ENCODE results near the gene RABGAP1.

RABGAP1 gene

DNA sequence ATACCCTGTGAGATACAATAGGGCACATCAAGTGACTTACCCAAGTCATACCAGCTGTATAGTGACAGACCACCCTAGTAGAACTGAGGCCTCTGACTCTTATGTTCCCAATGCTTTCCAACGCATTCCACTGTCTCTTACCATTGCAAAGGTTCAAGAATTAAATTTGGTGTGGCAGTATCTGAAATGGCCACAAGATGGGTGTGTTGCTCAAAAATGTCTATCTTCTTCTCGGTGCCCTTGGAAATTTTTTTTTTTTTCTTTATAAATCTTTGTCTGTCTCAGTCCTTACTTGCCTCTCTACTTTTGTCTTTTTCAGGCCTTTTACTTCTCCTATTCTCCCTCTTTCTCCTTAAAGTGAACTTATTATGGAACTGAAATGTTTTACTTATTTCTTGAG is 141.0 kb downstream of the RABGAP1 start:
- no peak for DNase-seq

DNA sequence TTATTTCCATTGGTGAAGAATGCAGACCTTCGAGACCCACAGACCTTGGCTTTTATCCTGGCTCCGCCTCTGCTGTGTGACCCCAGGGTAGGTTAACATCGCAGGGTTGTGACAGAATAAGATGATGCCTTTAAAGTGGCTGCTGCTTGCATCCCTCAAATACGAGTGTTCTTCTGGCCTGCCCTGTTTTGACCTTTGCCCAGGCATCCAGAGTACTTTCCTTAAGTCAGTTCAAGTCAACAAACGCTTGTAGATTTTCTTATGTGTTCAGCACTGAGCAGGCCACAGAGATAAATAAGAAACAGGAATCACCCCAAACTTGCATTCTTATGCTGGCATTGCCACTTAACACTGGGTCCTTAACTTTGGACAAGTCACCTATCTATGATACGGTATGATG is 142.9 kb downstream of the RABGAP1 start:
- no peak for DNase-seq

DNA sequence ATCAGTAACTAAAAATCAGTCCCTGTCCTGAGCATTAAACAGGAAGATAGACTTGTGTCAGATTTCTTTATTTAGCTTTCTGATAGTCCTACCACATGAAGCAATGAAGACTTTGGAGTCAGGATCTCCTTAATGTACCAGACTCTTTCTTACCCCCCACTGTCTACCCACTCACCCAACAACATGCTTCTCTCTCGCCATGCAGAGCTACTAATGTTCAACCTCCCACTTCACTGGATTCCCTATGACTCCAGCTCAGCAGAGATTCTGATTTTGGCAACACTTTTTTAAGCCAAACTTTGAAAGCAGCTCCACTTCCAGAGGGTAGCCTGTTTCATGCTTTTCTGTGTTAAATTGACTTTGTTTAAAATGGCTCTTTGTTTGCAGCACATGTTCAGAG is 143.4 kb downstream of the RABGAP1 start:
- DNase-seq, result no peak

DNA sequence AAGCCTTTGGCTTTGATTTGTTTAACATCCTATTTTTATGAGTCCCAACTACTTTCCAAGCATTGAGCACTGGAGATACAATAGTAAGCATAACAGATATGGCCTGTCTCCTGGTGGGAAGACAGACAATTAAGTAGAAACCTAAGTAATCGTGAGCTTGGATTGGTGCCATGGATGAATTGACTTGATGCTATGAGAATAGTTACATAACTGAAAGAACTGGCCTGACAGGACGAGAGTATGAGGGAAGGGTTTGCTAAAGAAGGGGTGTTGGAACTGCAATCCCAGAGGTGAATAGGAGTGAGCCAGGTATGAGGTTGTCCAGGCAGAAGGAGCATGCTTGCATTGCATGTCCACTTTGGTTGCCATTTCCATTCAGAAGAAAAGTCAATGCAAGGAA is 145.1 kb downstream of the RABGAP1 start:
- DNase-seq, result no peak

DNA sequence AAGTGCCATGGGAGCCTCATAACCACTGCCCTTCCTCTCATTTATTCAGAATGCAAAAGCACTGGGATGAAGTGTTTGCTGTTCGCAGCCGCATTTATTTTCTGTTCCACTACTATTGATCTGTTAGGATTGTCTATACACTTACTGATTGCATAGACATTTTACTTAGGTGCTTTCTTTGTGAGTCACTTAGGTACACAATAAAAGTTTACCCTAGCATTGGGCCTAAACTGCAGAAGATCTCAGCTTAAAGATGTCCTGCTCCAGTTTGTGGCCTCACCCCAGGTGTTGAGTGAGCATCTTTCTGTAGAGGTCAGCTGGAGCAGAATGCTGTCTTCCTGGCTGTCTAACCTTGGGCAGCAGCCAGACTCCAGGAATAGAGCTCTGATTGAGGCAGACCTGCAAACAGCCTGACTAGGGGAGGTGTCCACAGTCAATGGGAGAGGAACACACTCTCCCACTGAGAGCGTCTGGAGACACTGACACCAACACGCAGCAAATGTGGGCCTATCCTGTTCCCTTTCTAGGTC is 146.6 kb downstream of the RABGAP1 start:
- DNase-seq, result no peak

DNA sequence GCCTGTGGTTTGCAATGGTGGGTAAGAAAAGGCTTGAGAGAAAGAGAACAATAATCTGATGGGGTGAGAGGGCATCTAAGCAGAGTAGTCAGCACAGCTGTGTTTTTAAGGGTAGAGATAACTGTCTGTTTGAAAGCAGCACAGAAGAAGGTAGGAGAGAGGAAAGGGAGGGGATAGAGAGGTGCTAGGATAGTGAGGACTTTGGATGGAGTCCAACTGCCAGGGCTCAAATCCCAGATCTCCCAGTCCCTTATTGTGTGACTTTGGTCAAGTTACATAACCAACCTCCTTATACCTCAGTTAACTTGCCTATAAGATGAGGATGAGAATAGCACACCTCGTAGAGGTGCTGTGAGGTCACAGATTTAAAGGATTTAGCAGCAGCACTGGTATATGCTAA is 148.2 kb downstream of the RABGAP1 start:
- no peak for DNase-seq

DNA sequence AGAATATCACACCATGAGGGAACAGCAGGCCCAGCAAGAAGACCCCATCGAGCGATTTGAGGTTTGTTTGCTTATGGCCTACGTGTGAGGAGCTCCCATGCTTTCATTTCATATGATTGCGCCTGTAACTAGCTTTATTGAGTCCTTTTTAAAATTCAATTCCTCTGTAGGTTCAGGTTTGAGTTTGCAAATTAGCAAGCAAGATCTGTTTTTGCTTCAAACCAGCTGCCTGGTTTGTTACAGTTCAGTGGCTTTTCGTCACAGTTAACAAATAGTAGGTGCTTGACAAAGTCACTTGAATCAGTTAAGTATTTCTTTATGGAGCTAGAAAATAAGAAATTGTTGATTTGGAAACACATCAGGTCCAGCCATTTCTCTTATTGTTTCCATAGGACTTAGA is 149.0 kb downstream of the RABGAP1 start:
- no peak for DNase-seq

DNA sequence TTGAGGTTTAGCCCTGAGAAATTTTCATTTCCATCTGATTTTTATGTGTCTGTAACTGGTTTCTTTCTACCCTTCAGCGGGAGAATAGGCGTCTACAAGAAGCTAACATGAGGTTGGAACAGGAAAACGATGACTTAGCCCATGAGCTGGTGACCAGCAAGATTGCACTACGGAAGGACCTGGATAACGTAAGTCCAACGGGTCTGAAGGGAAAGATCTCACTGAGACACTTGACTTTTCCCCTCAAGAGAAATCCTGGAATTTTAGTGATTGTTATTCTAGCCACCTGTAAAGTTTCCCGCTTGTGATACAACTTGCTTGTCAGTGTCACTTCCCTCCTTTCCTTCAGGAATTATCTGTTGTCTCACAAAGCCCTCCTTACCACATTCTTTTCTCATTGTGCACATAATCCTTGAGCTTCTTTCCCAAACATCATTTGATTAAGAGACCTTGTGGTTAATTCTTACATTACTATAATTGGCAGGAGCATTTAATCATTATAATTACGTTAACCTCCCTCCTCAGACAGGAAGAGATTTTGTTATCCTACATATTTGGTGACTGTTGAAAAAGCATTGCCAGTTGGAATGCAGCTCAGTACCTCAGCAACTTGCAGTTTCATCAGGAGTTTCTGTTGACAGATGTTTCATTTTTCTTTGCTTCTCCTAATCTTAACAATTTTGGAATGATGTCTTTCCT is 149.5 kb downstream of the RABGAP1 start:
- no peak for DNase-seq

DNA sequence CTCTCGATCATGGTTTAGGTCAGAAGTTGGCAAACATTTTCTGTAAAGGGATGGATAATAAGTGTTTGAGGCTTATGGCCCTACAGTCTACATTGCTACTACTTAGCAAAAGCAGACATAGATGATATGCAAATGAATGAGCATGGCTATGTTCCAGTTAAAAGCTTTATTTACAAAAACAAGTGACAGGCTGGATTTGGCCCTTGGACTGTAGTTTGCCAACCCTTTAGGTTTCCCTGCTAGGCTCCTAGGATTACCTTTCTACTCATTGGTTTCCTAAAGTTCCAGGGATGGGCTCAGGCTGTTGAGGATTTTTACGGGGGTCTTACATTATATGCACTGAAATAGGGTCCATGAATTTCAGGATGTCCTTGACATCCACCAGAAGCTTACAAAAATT is 150.1 kb downstream of the RABGAP1 start:
- DNase-seq, result no peak

DNA sequence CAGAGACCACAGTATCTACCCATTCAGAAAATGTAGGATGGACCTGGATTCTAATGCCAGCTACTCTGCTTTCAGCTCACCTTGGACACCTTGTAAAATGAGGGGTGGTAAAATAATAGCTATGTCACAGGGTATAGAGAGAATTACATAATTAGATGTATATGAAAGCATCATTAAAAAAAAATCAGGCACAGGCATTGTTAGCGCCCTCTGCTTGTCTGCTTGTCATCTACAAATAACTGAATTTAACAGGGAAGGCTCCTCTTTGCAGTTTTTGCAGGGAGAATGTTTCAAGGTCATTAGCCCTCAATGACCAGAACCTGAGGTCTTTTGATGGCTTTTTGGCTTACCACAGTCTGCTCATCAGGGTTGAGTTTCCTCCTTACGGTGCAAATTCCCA is 150.6 kb downstream of the RABGAP1 start:
- DNase-seq, result no peak

DNA sequence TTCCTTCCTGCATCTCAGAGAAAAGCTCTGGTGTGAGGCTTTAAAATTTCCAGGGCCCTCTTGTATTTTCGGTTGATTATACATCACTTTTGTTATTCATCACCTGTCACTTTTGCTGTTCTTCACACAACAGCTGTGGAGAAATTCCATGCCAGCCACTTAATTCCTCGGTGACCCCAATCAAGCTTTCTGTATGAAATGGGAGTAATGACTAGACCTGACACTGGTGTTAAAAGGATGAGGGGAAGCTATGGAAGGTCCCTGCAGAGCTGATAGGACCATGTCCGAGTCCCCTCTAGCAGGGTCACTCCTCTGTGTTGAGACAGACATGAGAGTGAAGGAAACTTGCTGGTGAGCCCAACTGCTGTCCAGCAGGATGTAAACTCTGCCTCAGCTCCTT is 152.3 kb downstream of the RABGAP1 start:
- no peak for DNase-seq

DNA sequence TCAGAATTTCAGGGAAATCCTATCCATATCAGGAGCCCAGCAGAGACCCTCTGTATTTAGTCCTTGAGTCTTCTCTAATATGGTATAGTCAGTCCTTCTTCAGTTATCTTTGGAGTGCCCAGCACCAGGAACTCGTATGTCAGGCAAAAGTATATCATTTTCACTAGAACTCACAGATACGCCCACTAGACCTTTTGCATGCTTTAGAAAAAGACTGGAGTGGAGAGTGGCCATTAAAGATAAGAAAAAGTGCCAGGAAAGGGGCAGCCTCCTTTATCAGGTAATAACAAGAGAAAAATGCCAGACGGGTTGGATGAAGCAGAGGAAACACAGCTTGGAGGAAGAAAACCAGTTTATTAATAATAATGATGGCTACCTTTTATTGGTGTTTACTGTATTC is 156.2 kb downstream of the RABGAP1 start:
- DNase-seq, result no peak

DNA sequence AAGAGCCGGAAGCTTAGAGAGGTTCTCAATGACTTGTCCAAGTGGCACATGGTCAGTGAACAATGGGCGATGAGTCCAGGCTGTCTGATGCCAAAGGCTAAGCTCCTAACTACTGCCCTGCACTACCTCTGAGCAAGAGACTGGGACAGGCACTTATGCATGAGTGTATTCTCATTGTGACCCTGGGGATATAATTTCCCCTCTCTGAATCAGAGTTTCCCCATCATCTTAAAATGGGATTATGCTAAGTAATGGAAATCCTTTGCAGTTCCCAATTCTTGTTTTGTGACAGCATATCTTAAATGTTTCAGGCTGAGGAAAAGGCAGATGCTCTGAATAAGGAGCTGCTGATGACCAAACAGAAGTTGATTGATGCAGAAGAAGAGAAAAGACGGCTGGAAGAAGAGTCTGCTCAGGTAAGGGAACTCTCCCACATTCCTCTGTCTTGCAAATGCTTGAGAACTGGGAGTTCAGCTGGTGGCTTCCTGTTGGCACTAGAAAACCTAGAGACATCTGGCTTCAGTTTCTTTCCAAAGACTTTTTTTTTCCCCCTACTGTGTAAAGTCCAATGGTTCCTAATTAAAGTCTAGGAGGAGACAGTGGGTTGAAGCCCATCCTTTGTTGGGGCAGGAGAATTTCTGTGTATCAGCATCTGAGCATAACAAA is 156.7 kb downstream of the RABGAP1 start:
- DNase-seq, result no peak

DNA sequence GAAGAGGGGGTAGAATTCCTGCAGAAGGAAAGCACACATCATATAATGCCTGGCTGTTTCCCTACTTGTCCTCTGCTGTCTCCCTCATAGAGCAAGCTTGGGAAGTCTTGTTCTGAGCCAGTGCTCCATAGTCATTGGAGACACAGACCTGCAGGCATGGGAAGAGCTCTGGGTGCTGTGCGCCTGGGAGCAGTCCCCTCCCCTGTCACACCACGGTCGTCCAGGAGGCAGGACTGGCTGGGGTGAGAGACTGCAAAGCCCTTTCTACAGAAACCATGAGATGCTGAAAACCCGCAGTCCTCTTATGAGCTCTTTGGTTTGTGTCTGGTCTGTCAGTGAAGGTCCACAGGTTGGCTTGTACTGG is 157.3 kb downstream of the RABGAP1 start:
- DNase-seq, result no peak

DNA sequence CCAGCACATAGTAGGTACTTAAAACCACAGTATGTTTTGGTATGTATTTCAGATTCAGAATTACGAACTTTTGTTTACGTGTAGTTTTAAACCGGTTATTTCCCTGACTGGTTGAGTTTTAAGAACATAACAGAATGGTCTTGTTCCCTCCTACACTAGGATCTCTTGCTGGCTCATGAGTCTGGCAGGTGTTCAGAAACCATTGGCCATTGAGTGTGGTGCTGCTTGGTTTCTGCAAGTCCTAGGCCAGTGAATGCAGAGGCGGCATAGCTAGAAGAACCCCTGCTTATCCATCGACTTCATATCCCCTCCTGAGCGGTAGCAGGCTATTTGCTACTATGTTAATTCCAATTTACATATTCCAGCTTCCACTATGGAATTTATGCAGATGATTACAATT is 158.2 kb downstream of the RABGAP1 start:
- peak in 15 of 51 donors; percentile 7 to 49 (median 25) for DNase-seq

DNA sequence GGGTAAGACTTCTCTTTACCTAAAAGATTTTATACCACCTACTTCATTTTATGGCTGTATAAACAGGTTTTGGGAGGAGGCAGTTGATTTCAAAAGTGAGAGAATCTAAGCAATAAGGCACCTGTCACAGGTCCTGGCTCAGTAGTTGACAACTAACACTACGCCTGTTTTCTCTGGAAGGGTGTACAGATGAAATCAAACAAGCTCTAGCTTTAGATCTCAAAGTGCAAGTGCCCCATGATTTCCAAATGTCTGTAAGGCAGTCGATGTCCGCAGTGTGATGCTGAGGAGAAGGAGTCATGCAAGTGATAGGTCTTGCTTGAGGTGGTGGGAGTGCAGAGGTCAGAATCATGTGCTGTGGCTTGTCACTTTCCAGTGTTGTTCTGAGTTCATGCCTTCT is 158.7 kb downstream of the RABGAP1 start:
- DNase-seq, result no peak

DNA sequence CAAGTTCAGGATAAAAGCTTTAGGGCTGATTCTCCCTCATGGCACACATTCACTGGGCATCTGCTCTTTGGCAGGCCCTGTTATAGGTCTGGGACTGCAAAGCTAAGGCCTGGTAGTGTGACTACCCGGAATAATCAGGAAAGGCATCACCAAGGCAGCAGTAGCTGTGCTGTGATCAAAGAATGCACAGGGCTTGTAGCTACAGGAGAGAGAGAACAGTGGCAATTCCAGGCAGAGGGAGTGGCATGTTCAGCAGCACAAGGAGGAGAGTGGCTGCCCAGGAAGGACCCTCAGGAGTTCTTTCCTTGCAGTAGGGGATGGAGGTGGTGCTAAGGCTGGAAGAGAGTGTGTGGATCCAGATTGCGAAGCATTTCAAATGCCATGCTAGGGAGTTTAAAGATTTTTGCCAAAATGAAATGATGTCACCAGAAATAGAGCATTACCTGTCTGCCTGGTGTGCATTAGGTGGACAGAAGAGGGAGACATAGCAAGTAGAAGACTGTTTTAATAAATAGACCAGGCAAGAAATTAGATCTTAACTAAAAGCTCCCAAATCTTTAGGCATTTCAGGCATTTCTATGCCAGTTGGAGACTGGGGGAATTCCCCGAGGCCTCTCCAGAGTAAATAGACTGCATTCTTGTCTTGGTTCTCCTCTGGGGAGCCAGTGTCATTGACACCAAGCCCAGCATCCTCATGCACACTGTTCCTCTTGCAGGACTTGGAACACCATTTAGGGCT is 161.7 kb downstream of the RABGAP1 start:
- peak in 6 of 51 donors; percentile 14 to 33 (median 22) for DNase-seq

DNA sequence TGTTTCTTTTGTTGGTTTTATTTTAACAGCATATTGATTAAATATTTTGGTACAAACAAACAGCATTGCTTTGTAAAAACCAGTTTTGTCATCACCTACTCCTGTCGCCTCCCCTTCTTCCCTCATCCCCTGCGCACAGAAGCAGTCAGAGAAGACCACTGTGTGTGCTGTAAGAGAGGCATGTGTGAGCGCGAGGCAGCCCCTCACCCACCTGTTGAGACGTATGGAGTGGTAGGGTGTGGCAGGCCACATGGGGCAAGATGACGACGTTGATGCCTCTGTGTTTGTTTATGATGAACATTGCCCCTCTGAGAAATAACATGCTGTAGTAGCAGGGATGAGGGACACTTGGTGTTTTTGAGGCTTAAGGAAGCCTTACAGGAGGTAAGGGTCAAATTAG is 164.0 kb downstream of the RABGAP1 start:
- no peak for DNase-seq

DNA sequence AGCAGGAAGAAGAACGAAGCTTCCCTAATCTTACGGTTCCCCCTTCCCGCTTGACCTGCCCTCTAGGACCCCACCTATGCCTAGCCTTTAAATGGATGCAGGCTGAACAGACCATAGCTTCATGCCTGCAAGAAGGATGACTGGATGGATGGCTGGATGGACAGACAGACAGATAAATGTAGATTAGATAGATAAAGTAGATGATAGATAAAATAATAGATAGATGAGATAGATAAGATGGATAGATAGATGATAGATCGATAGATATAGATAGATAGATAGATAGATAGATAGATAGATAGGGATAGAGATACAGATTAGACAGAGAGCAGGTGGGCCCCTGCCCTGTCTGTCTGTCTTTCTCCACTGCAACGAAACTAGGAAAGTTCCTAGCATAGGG is 164.7 kb downstream of the RABGAP1 start:
- DNase-seq, result no peak

DNA sequence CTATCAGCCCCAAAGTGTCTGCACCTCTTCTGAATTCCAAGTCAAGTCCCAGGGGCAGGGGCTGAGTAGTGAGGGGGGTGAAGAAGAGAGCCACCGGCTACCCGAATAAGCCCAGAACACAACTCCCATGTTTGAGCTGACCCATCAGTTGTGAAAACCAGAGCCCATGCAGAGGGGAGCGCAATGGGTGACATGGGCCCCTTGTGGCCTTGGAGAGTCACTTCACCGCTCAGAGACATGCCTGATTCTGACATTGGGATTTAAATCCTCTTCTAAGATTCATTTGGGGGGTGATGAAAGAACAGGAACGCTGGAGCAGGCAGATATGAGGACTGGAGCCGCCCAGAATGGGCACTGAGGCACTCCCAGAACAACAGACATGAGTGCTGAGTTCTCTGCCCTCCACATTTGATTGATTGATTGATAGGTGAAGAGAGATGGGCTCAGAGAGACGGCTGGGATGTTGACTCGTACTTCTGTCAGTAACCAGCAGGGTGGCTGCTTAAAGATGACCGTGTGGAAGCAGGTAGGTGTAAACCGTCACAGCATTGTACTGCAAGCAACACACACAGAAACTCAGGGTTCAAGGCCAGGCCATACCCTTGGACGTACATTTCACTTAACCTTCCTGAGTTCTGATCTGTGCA is 166.9 kb downstream of the RABGAP1 start:
- DNase-seq, result no peak

DNA sequence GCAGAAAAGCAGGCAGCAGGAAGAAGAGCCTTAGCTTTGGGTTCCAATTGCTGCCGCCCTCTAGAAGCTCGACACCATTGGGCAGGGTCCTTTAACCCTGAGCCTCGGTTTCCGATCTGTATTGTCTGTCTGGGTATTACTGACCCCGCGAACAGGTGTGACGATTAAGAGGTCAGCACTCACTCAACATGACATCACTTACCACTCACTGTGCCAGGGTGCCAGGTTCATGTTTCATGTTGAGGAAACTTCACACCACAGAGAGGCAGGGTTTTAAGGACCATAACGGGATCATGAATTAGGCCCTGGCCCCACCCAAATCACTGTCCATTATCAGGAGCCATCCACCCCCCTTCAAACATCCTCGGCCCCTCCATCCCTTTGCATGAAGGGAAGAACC is 168.2 kb downstream of the RABGAP1 start:
- DNase-seq, result no peak
